MM.1S (cell line): ENCODE data around the gene DALRD3.

Experiments
- CTCF ChIP-seq: fragments of 300-600 bp; sonication (generic); IDR thresholded peaks from 2 replicates; pipeline ENCODE4 v1.5.1; 2016; ENCODE audit warnings: antibody characterized with exemption, low read length, mixed read lengths
- EZH2 ChIP-seq: fragments of 300-600 bp; sonication (generic); optimal IDR thresholded peaks from 2 replicates; pipeline ENCODE3; 2017; ENCODE audit warnings: low read depth, mild to moderate bottlenecking, antibody characterized with exemption, low read length, mixed read lengths
- EZH2phosphoT487 ChIP-seq: fragments of 300-600 bp; sonication (generic); IDR thresholded peaks from 2 replicates; pipeline ENCODE4 v1.6.1; 2018; ENCODE audit warnings: antibody characterized with exemption, low read length

- no peak for TF ChIP-seq CTCF
- no peak for TF ChIP-seq EZH2
- TF ChIP-seq EZH2phosphoT487: no peak
Measured at GRCh38 chr3:49034650-49035049, 16.3 kb upstream of the DALRD3 start.
